ENCODE data around the gene RNF39. TPM values are rescaled to one million over a fixed set of nuclear protein-coding genes. Genes with fewer than 3 reads are reported as not detected.
"Not testable (repeated sequence)": the region's sequence is repeated elsewhere in the genome, so short reads cannot be mapped to it uniquely, and the experiment has no call there.

The RNF39 gene, protein sequence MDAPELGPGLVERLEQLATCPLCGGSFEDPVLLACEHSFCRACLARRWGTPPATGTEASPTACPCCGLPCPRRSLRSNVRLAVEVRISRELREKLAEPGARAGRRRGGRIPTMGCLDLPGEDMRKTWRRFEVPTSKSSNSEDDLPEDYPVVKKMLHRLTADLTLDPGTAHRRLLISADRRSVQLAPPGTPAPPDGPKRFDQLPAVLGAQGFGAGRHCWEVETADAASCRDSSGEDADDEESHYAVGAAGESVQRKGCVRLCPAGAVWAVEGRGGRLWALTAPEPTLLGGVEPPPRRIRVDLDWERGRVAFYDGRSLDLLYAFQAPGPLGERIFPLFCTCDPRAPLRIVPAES
- total RNA-seq (ENCODE audit: unreplicated experiment) = not detected
- long read RNA-seq = 0 reads

DNA sequence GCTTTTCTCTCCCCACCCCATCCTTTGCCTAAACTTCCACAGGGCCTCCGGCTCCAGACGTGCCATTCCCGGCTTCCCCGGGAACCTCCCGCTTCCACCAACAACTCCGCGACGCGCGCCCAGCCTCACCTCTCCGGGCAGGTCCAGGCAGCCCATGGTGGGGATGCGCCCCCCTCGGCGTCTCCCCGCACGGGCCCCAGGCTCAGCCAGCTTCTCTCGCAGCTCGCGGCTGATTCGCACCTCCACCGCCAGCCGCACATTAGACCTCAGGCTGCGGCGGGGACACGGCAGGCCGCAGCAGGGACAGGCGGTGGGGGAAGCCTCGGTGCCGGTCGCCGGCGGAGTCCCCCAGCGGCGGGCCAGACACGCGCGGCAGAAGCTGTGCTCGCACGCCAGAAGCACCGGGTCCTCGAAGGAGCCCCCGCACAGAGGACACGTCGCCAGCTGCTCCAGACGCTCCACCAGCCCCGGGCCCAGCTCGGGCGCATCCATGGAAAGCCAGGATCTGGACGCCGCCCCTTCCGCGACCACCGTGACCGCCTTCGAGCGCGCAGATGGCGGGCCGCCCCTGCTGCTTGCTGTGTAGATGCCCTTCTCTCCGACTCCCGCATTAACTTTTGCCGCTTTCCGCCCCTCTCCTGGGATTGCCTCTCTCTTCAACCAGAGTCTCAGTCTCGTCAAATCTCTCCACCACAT, at the start of gene RNF39:
RNF39 (minus strand) TSS at position 676 of the 696 bp plus-strand sequence; CDS start at position 492, 184 bp downstream.
- Mint-ChIP-seq H3K36me3 (ENCODE audit: low read depth, unreplicated experiment) (peaks cover 15% of the 10 kb centered on the region), H3K4me1 (ENCODE audit: unreplicated experiment) (peaks cover 37% of the 10 kb centered on the region), H3K27ac (ENCODE audit: unreplicated experiment) (no peak within 1 kb of the TSS), H3K4me3 (ENCODE audit: unreplicated experiment) (peak within 1 kb of the TSS; percentile 84), H3K9me3 (ENCODE audit: unreplicated experiment) (no peaks in the 10 kb centered on the region), H3K27me3 (ENCODE audit: unreplicated experiment) (peaks cover 35% of the 10 kb centered on the region)
- DNase-seq (ENCODE audit: low spot score) = no peak
- TF ChIP-seq, protein P1, sequence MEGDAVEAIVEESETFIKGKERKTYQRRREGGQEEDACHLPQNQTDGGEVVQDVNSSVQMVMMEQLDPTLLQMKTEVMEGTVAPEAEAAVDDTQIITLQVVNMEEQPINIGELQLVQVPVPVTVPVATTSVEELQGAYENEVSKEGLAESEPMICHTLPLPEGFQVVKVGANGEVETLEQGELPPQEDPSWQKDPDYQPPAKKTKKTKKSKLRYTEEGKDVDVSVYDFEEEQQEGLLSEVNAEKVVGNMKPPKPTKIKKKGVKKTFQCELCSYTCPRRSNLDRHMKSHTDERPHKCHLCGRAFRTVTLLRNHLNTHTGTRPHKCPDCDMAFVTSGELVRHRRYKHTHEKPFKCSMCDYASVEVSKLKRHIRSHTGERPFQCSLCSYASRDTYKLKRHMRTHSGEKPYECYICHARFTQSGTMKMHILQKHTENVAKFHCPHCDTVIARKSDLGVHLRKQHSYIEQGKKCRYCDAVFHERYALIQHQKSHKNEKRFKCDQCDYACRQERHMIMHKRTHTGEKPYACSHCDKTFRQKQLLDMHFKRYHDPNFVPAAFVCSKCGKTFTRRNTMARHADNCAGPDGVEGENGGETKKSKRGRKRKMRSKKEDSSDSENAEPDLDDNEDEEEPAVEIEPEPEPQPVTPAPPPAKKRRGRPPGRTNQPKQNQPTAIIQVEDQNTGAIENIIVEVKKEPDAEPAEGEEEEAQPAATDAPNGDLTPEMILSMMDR (IDR thresholded peaks at IDR 0.05; ENCODE audit: unreplicated experiment) = no peak

DNA sequence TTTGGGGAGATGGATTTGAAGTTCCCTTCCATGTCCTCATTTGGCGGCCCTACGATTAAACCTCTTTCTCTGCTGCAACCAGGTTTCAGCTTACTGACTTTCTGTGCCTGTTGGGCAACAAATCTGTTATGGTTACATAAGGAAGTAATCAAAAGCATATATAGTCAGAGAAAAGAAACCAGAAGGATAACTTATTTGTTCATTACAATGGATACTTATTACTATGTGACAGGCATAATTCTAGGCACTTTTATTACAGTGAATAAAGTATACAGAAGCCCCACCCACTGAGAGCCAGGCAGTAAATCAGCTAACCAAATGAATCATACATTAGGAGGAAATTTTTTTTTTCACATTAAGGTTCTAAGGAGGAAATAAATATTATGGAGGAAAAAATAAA, 46.9 kb upstream of the RNF39 start:
- TF ChIP-seq, protein P1 (IDR thresholded peaks at IDR 0.05; ENCODE audit: unreplicated experiment) = no peak
- Mint-ChIP-seq H3K27ac (ENCODE audit: unreplicated experiment) (no peak overlapping the region), H3K27me3 (ENCODE audit: unreplicated experiment) (peaks cover 9% of the 10 kb centered on the region), H3K4me3 (ENCODE audit: unreplicated experiment) (no peak overlapping the region), H3K9me3 (ENCODE audit: unreplicated experiment) (no peaks in the 10 kb centered on the region), H3K4me1 (ENCODE audit: unreplicated experiment) (no peaks in the 10 kb centered on the region), H3K36me3 (ENCODE audit: low read depth, unreplicated experiment) (no peaks in the 10 kb centered on the region)
- no peak for DNase-seq (ENCODE audit: low spot score)

GRCh38 chr6:30121446-30122366, 46.1 kb upstream of the RNF39 start:
- no peaks in the 10 kb centered on the region for H3K4me1 Mint-ChIP-seq (ENCODE audit: unreplicated experiment)
- no peaks in the 10 kb centered on the region for H3K9me3 Mint-ChIP-seq (ENCODE audit: unreplicated experiment)
- no peaks in the 10 kb centered on the region for H3K36me3 Mint-ChIP-seq (ENCODE audit: low read depth, unreplicated experiment)
- no peak overlapping the region for H3K27ac Mint-ChIP-seq (ENCODE audit: unreplicated experiment)
- H3K4me3 Mint-ChIP-seq (ENCODE audit: unreplicated experiment) = no peak overlapping the region
- peaks cover under 1% of the 10 kb centered on the region for H3K27me3 Mint-ChIP-seq (ENCODE audit: unreplicated experiment)
- TF ChIP-seq, protein P1 (IDR thresholded peaks at IDR 0.05; ENCODE audit: unreplicated experiment) = no peak
- no peak for DNase-seq (ENCODE audit: low spot score)

GRCh38 chr6:30118691-30119090, 43.1 kb upstream of the RNF39 start:
- not testable (repeated sequence) for DNase-seq (ENCODE audit: low spot score); H3K27ac Mint-ChIP-seq (ENCODE audit: unreplicated experiment); H3K4me3 Mint-ChIP-seq (ENCODE audit: unreplicated experiment); H3K9me3 Mint-ChIP-seq (ENCODE audit: unreplicated experiment); H3K4me1 Mint-ChIP-seq (ENCODE audit: unreplicated experiment); H3K27me3 Mint-ChIP-seq (ENCODE audit: unreplicated experiment); H3K36me3 Mint-ChIP-seq (ENCODE audit: low read depth, unreplicated experiment)

- no peak overlapping the region for H3K4me3 Mint-ChIP-seq (ENCODE audit: unreplicated experiment)
- H3K9me3 Mint-ChIP-seq (ENCODE audit: unreplicated experiment) = no peaks in the 10 kb centered on the region
- H3K36me3 Mint-ChIP-seq (ENCODE audit: low read depth, unreplicated experiment) = no peaks in the 10 kb centered on the region
- peaks cover 1% of the 10 kb centered on the region for H3K27me3 Mint-ChIP-seq (ENCODE audit: unreplicated experiment)
- TF ChIP-seq, protein P1 (IDR thresholded peaks at IDR 0.05; ENCODE audit: unreplicated experiment) = peak; percentile 34
- H3K27ac Mint-ChIP-seq (ENCODE audit: unreplicated experiment) = no peak overlapping the region
- no peaks in the 10 kb centered on the region for H3K4me1 Mint-ChIP-seq (ENCODE audit: unreplicated experiment)
- DNase-seq (ENCODE audit: low spot score) = no peak
These were observed 41.2 kb upstream of the RNF39 start for GRCh38 chr6:30116724-30117123.
